ENCODE results near the gene ANP32E. TPM values are rescaled to one million over a fixed set of nuclear protein-coding genes. Genes with fewer than 3 reads are reported as not detected.
"Not testable (repeated sequence)": the region's sequence is repeated elsewhere in the genome, so short reads cannot be mapped to it uniquely, and the experiment has no call there.

The ANP32E gene
- polyA plus RNA-seq, 1 donor (not counting 4 experiments of a cell fraction or from before 2014, with no cell fraction given) = 18.9 TPM

GRCh38 chr1:150237746-150238145 lies 1.8 kb upstream of the ANP32E start:
- dilution Hi-C loops (cut with MboI; ENCODE audit: extremely low pct_ligation_motif_present, low sequenced_read_pairs) = no loop called here
- Histone ChIP-seq H2AFZ (ENCODE audit: control insufficient read depth, low read length) (no peak overlapping the region), H3K4me1 (ENCODE audit: control insufficient read depth, extremely low read depth, insufficient read depth, low read length) (peaks cover 16% of the 10 kb centered on the region), H3K36me3 (ENCODE audit: control insufficient read depth in 2 of 2, extremely low read depth in 1 of 2, insufficient read depth in 2 of 2, low read length in 2 of 2) (no peaks in the 10 kb centered on the region), H3K27ac (ENCODE audit: control insufficient read depth, insufficient read depth, low read length) (no peak overlapping the region), H3K9me1 (ENCODE audit: control insufficient read depth, extremely low read depth, insufficient read depth, low read length) (no peaks in the 10 kb centered on the region), H3K27me3 (ENCODE audit: control insufficient read depth, extremely low read depth, insufficient read depth, low read length) (no peaks in the 10 kb centered on the region), H3K4me2 (ENCODE audit: control insufficient read depth, extremely low read depth, insufficient read depth, low read depth, low read length) (no peak overlapping the region), H3K4me3 (ENCODE audit: control insufficient read depth in 2 of 3, extremely low read depth in 1 of 3, insufficient read depth in 2 of 3, low read depth in 1 of 3, low read length in 3 of 3) (no peak overlapping the region), H3K9me3 (ENCODE audit: control insufficient read depth, low read depth, low read length) (no peaks in the 10 kb centered on the region), H3K79me2 (ENCODE audit: control insufficient read depth, insufficient read depth, low read length) (peaks cover 27% of the 10 kb centered on the region), H3K9ac (ENCODE audit: control insufficient read depth, extremely low read depth, insufficient read depth, low read length) (no peak overlapping the region), H4K20me1 (ENCODE audit: control insufficient read depth, extremely low read depth, insufficient read depth, low read length) (no peaks in the 10 kb centered on the region)
- DNase-seq (ENCODE audit: low read depth, low spot score) (no peak), FAIRE-seq (no peak)
- TF ChIP-seq CTCF (optimal IDR thresholded peaks at IDR 0.05 in 1 of 3, IDR thresholded peaks at IDR 0.05 in 1 of 3, conservative IDR thresholded peaks at IDR 0.05 in 1 of 3; ENCODE audit: extremely low read depth in 1 of 3, insufficient read depth in 2 of 3, low read length in 3 of 3) = no peak
- TF ChIP-seq EZH2 (IDR thresholded peaks at IDR 0.05; ENCODE audit: low read length) = no peak

- Histone ChIP-seq H3K4me1 (ENCODE audit: control insufficient read depth, extremely low read depth, insufficient read depth, low read length) (peaks cover 16% of the 10 kb centered on the region), H3K79me2 (ENCODE audit: control insufficient read depth, insufficient read depth, low read length) (peaks cover 29% of the 10 kb centered on the region), H2AFZ (ENCODE audit: control insufficient read depth, low read length) (peak overlapping the region; percentile 67), H3K4me2 (ENCODE audit: control insufficient read depth, extremely low read depth, insufficient read depth, low read depth, low read length) (peak overlapping the region; percentile 97)
- H4K20me1 ChIP-seq (ENCODE audit: control insufficient read depth, extremely low read depth, insufficient read depth, low read length); FAIRE-seq; H3K4me3 ChIP-seq (ENCODE audit: control insufficient read depth in 2 of 3, extremely low read depth in 1 of 3, insufficient read depth in 2 of 3, low read depth in 1 of 3, low read length in 3 of 3); H3K9me3 ChIP-seq (ENCODE audit: control insufficient read depth, low read depth, low read length); H3K27ac ChIP-seq (ENCODE audit: control insufficient read depth, insufficient read depth, low read length); H3K9me1 ChIP-seq (ENCODE audit: control insufficient read depth, extremely low read depth, insufficient read depth, low read length); H3K9ac ChIP-seq (ENCODE audit: control insufficient read depth, extremely low read depth, insufficient read depth, low read length); DNase-seq (ENCODE audit: low read depth, low spot score); dilution Hi-C loops (cut with MboI; ENCODE audit: extremely low pct_ligation_motif_present, low sequenced_read_pairs); H3K36me3 ChIP-seq (ENCODE audit: control insufficient read depth in 2 of 2, extremely low read depth in 1 of 2, insufficient read depth in 2 of 2, low read length in 2 of 2); H3K27me3 ChIP-seq (ENCODE audit: control insufficient read depth, extremely low read depth, insufficient read depth, low read length): not testable (repeated sequence)
Observed at GRCh38 chr1:150237176-150237575, 1.3 kb upstream of the ANP32E start.

GRCh38 chr1:150236614-150237100 lies 745 bp upstream of the ANP32E start:
- Histone ChIP-seq H4K20me1 (ENCODE audit: control insufficient read depth, extremely low read depth, insufficient read depth, low read length) (no peaks in the 10 kb centered on the region), H3K27me3 (ENCODE audit: control insufficient read depth, extremely low read depth, insufficient read depth, low read length) (no peaks in the 10 kb centered on the region), H3K27ac (ENCODE audit: control insufficient read depth, insufficient read depth, low read length) (peak overlapping the region; percentile 94), H3K36me3 (ENCODE audit: control insufficient read depth in 2 of 2, extremely low read depth in 1 of 2, insufficient read depth in 2 of 2, low read length in 2 of 2) (peaks cover 0 to 2% of the 10 kb centered on the region in 2 experiments), H3K79me2 (ENCODE audit: control insufficient read depth, insufficient read depth, low read length) (peaks cover 31% of the 10 kb centered on the region), H3K4me1 (ENCODE audit: control insufficient read depth, extremely low read depth, insufficient read depth, low read length) (peaks cover 16% of the 10 kb centered on the region), H2AFZ (ENCODE audit: control insufficient read depth, low read length) (peak overlapping the region; percentile 67), H3K4me2 (ENCODE audit: control insufficient read depth, extremely low read depth, insufficient read depth, low read depth, low read length) (peak overlapping the region; percentile 97), H3K9me3 (ENCODE audit: control insufficient read depth, low read depth, low read length) (no peaks in the 10 kb centered on the region), H3K9ac (ENCODE audit: control insufficient read depth, extremely low read depth, insufficient read depth, low read length) (peak overlapping the region; percentile 94), H3K9me1 (ENCODE audit: control insufficient read depth, extremely low read depth, insufficient read depth, low read length) (no peaks in the 10 kb centered on the region), H3K4me3 (ENCODE audit: control insufficient read depth in 2 of 3, extremely low read depth in 1 of 3, insufficient read depth in 2 of 3, low read depth in 1 of 3, low read length in 3 of 3) (peak overlapping the region; percentile 84 to 99 (median 98))
- FAIRE-seq = no peak
- no peak for TF ChIP-seq EZH2 (IDR thresholded peaks at IDR 0.05; ENCODE audit: low read length)
- no peak for TF ChIP-seq CTCF (optimal IDR thresholded peaks at IDR 0.05 in 1 of 3, IDR thresholded peaks at IDR 0.05 in 1 of 3, conservative IDR thresholded peaks at IDR 0.05 in 1 of 3; ENCODE audit: extremely low read depth in 1 of 3, insufficient read depth in 2 of 3, low read length in 3 of 3)
- dilution Hi-C loops (cut with MboI; ENCODE audit: extremely low pct_ligation_motif_present, low sequenced_read_pairs) = no loop called here
- DNase-seq (ENCODE audit: low read depth, low spot score) = no peak

All from keratinocyte (primary cell).